GM21367 (cell line): Measurements from ENCODE around the gene SUMO4.

Experiments used
- ATAC-seq: cut with Tn5 transposase; IDR thresholded peaks from one replicate; pipeline ENCODE4 v1.9.1; 2021; ENCODE audit not compliant: unreplicated experiment

SUMO4 gene

DNA sequence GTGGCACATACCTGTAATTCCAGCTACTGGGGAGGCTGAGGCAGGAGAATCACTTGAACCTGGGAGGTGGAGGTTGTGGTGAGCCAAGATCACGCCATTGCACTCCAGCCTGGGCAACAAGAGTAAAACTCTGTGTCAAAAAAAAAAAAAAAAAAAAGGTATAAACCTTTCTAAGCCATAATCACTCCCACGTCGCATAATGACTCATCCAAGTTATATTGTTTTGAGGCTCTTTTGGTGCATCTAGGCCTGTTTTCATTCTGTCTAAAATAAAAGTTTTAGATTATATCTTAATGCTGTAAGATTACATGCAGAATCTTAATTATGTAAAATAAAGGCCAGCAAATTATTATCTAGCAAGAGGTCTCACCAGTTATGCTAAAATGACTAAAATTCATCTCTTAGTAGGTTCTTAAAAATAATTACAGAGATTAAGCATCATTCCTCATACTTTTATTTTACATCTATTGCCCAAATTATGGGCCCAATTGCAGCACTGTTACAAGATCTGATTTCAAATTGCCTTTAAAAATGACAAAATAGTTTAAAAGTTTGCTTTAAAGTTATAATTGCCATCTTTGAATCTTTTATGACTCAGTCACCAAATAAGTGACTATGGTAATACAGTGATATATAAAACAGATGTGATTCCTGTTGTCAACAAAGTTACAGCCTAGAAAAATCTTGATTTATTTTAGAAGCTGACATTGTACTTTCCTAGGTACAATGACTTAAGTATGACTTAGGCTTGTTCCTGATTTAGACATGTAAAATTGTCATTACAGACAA is 10.4 kb upstream of the SUMO4 start:
- ATAC-seq, result no peak

GRCh38 chr6:149392093-149392492 is 8.0 kb upstream of the SUMO4 start:
- no peak for ATAC-seq

GRCh38 chr6:149392535-149392934 is 7.5 kb upstream of the SUMO4 start:
- ATAC-seq, result no peak

GRCh38 chr6:149393002-149393679 is 6.9 kb upstream of the SUMO4 start:
- no peak for ATAC-seq

GRCh38 chr6:149395185-149395584 is 4.9 kb upstream of the SUMO4 start:
- ATAC-seq, result no peak

DNA sequence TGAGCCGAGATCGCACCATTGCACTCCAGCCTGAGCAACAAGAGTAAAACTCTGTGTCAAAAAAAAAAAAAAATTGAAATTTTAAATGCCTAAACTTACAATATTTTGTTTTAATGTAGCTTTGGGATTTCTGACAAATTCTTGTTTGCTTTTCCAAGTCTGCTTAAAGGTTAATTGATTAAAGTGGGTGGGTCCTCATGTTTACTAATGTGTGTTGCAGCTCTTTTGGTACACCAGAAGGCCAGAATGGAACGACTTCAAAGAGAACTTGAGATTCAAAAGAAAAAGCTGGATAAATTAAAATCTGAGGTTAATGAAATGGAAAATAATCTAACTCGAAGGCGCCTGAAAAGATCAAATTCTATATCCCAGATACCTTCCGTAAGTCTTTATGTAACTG is 2.7 kb upstream of the SUMO4 start:
- no peak for ATAC-seq

GRCh38 chr6:149403534-149403933 is 3.5 kb downstream of the SUMO4 start:
- ATAC-seq, result no peak

DNA sequence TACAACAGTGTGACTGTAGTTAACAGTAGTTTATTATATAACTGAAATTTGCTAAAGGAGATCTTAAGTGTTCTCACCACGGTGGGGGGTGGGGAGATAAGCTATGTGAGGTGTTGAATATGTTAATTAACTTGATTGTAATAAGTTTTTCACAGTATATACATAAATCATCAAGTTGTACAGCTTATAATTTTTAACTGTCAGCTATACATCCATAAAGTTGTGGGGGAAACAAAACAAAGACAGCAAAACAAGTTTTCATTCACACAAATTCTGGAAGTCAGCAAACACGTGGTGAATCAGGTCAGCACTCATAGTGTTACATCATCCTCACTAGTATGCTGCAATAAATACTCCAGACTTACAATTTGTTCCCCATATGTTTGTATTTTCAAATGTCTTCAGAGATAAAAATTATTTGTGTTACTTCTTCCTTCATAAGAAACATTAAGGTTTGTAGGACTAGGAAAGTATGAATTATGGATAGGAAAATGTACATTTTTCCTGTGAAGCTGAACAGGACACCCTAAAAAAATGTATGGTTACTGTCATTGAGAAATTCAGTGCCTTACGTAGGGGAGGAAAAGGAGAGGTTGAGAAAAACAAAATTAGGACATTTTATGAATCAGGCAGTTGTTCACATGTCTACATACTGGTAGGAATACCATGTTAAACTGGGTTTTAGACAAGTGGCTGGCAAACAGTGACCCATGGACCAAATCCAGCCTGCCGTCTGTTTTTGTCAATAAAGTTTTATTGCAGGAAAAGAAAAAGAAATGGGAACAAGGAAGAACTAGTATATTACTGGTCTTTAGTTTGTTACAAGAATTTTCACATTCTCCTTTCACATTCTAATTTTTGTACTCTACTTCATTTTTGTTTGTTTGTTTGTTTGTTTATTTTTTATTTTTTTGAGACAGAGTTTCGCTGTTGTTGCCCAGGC is 6.0 kb downstream of the SUMO4 start:
- ATAC-seq, result no peak

DNA sequence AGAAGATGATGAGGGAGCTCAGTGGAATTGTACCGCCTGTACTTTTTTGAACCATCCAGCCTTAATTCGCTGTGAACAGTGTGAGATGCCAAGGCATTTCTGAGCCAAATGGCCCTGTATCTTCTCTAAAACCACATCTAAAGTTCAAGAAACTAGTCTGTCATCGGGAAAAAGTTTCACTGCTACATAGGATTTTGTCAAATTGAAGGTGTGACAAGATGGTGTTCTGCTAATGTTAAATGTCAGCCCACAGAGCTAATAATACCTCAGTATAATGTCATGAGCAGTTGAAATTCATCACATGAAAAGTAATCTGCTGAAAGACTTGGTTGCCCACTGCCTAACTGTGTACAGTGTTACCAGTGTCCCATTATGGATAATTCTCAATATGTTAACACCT is 9.6 kb downstream of the SUMO4 start:
- ATAC-seq, result no peak

GRCh38 chr6:149410557-149410956 is 10.5 kb downstream of the SUMO4 start:
- ATAC-seq, result no peak

GRCh38 chr6:149414009-149414408 is 13.9 kb downstream of the SUMO4 start:
- ATAC-seq, result no peak

- no peak for ATAC-seq
Observed at GRCh38 chr6:149414821-149415220, 14.8 kb downstream of the SUMO4 start.

DNA sequence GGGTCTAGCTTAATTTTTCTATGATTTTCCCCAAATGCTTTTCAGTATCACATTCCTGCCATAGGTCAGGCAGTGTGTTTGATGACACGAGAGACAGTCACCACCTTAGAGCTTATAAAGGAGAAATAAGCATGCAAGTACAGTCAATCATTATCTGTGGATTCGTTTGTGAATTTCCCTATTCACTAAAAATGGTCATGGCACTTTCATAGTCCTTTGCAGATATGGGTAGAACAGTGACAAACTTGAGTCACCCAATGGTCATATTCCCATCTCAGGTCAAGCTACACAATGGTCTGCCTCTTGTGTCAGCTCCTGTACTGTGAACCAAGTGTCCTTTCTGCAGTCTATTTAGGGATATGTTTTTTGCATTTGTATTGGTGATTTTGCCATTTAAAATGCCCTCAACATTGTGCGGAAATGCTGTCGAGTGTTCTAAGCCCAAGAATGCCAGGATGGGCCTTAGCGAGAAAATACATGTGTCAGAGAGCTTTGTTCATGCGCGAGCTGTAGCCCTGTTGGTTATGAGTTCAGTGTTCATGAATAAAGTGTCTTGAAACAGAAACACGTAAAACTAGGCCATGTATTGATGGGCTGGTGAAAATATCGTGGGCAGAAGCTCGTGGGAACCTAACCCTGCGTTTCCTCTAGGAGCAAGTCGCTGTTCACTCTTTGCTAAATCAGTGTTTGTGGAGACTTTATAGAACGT is 19.8 kb downstream of the SUMO4 start:
- no peak for ATAC-seq

DNA sequence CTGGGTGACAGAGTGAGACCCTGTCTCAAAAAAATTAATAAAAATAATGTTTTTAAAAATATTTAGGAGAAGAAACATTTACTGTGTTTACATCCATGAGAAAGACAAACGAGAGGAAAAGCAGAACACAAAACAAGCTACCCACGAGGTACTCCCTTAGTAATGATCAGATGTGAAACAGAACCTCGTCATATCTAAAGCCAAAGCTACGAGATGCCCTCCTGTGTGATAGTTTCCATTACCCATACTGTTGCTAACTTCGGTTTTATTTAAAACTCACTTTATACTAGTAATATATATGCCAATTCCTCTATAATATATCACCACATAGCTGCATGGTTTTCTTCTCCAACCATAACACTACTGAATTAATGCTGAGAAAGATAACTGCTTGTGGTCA is 21.1 kb downstream of the SUMO4 start:
- no peak for ATAC-seq

- ATAC-seq, result no peak
Observed at GRCh38 chr6:149422581-149422980, 22.5 kb downstream of the SUMO4 start.

GRCh38 chr6:149423964-149424440 is 23.9 kb downstream of the SUMO4 start:
- no peak for ATAC-seq

- ATAC-seq, result no peak
Observed at GRCh38 chr6:149425224-149425623, 25.2 kb downstream of the SUMO4 start.

- ATAC-seq, result no peak
Observed at GRCh38 chr6:149425754-149426153, 25.7 kb downstream of the SUMO4 start.

- no peak for ATAC-seq
Observed at GRCh38 chr6:149428606-149429005, 28.5 kb downstream of the SUMO4 start.

DNA sequence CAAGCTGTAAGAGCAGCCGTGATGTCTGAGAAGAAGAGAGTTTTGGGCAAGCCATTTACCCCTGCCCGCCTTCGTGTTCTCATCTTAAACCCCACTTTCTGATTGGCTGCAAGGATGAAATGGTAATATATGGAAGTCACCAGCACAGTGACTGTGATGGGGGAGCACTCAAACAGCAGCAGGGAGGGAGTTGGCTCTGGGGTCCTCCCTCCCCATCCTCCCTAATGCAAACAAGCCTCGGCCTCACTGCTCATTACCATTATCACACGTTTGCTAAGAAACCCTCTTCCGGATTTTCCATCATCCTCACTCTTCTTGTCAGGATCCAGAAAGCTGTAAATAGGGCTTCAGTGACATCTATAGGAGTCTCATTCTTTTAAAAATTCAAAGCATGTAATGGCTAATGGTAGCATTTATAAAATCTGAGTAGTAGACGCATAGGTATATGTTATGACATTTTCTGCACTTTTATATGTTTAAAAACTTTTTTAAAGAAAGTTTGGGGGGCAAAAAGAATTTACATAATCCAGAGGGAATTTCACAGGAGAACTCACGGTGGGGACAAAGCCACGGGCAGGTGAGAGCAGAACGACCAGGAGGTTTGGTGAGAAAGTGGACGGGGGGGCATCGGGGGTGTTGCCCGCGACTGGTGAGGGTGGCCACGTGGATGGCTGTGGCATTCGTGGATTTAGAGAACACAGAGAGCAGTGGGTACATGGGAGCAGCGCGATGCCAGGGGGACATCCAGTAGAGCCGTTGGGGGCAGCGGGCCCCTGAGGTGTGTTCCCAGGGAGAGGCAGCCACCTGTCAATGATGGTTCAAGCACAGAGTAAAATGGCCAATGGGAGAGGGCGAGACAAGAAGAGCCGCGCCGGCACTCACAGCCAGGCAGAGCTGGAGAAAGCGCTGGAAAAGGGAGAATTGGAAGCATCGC is 29.6 kb downstream of the SUMO4 start:
- ATAC-seq, result no peak
